NCI-H460 (cell line): ENCODE measurements around the gene CACNB4. TPM values are rescaled to one million over a fixed set of nuclear protein-coding genes. Genes with fewer than 3 reads are reported as not detected.
"Not testable (repeated sequence)": the region's sequence is repeated elsewhere in the genome, so short reads cannot be mapped to it uniquely, and the experiment has no call there.

Source experiments
- DNase-seq: peaks from one replicate; pipeline ENCODE4 v3.0.0-alpha.2; 2016; ENCODE audit warnings: low read depth; ENCODE audit errors: extremely low read depth
- total RNA-seq: library from RNA; depleted of rRNA; stranded (reverse); fragments of >200 nt; shearing (Covaris generic); gene quantifications from 2 replicates; pipeline ENCODE4 v1.2.3, GENCODE V29; 2014

The CACNB4 gene
- total RNA-seq, 1 experiment from 2014 or later, result 0.20 TPM

- not testable (repeated sequence) for DNase-seq
Observed at GRCh38 chr2:152090726-152091125, 8.1 kb downstream of the CACNB4 start.

DNA sequence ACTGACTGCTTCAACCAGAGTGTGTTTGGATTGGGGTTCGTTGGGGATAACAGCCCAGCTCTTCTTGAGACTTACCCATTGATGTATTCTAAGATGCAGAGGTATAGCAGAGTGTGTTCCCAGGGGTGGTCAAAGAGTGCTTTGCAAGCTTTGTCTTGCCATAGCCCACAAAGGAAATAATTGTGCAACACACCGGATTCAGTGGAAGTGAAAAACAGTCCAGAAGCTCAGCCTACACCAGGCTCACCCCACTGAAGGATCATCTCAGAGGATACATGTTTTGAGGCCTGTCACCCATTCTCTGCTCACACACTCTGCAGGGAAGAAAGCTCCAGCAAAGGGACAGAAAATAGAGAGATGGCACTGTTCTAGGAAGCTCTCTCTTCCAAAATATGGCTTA, 9.6 kb downstream of the CACNB4 start:
- no peak for DNase-seq

- DNase-seq, result no peak
Observed at GRCh38 chr2:152088006-152088405, 10.8 kb downstream of the CACNB4 start.

GRCh38 chr2:152086231-152086630, 12.6 kb downstream of the CACNB4 start:
- no peak for DNase-seq

DNA sequence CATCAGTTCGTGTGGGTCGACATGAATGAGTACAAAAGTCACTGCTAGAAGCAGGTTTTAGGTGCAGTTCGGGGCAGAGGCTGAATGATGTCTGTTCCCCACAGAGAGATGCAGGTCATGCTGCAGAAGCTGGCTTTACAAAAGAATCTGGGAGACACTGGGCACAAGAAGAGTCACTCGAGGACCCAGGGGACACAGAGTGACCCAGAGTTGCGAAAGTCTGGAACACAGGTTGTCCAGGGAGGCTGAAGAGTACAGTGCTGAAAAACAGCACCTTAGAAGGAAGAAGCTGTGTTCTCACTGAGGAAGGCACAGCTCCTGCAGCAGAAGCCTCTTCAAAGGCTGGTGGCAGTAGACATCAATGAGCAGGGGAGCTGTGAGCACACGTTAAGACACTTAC, 14.8 kb downstream of the CACNB4 start:
- no peak for DNase-seq

DNA sequence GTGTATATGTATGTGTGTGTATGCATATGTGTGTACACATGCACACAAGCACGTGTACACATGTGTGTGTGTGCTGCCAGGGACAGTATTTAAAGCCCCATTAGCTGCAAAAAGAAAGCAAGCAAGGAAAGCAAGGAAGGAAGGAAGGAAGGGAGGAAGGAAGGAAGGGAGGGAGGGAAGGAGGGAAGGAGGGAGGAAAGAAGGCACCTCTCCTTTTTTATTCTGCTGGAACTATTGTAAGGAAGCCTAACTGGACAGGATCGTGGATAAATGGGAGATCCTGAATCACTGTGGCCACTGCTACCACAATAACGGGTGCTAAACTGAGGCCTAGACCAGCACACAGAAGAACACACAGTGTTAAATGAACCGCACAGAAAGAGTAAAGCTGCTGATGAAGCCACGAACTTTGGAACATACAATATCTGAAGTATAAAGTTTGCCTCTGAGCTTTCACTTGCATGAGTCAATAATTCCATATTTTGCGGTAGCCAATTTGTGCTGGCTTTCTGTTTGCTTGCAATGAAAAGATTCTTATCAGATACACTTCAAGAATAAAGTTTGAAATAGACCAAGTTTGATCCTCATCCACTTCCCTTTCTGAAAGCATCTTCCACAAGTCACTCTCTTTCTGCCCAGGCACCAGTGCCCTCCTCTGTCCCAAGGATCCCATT, 15.5 kb downstream of the CACNB4 start:
- DNase-seq, result no peak

DNA sequence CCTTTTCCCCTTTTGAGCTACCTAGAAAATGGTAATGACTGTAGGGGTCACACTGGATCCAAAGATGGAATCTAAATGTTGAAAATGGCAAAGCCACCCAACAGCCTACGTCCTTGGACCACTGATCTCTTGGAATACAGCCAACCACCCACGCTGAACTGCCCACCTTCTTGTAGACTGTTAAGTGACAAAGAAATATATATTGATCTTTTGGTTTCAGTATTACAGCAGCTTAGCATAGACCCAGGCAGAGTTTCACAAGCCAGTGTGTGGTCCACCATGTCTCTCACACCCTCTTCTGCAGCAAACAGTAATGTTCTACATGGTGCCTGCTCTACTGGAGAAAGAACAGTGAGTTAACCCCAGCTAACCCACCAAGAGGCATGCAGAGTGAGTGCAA, 20.2 kb downstream of the CACNB4 start:
- DNase-seq, result no peak

DNA sequence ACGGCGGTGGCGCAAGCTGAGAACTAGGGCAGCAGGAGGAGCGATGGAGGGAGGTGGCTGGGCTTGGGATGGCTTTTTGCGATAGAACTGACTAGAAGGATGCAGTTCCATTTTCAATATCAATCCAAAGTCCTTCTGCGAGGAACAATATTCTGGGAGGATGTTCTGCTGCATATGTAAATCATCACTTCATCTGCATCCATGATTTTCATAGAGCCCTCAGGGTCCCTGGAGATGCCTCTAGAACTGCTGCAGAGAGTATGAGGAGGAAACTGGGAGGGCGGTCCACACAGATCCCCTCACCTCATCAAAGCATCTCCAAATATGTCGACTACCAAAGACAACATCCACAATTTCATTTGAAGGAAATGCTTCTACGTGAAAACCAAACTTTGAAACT, 20.8 kb downstream of the CACNB4 start:
- no peak for DNase-seq

DNA sequence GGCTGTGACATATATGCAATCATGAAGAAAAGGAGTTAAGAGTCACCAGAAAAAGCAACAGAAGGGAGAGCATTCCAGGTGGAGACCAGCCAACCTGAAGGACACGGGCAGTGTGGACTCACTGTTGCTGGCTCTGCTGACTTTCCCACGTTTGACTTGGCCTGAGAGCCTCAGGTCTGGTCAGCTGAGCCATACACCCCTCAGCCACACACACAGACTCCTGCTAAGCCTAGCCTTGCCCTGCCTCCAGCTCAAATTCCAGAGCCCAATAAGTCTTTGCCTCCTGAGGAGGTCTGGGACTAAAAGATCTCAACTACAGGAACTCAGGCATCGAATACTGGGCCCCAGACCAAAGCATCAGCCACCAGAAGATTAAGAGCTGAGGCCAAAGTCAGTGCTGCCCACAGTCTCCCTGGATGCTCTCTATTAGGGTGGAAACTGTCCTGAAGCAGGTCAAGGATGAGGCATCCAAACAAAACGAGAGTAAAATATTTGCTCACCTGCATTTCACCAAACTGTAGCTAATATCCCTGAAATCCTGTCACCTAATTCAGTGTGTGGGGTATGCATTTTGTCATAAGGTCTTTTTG, 23.3 kb downstream of the CACNB4 start:
- DNase-seq, result no peak

- no peak for DNase-seq
Observed at GRCh38 chr2:152072011-152072410, 26.8 kb downstream of the CACNB4 start.

DNA sequence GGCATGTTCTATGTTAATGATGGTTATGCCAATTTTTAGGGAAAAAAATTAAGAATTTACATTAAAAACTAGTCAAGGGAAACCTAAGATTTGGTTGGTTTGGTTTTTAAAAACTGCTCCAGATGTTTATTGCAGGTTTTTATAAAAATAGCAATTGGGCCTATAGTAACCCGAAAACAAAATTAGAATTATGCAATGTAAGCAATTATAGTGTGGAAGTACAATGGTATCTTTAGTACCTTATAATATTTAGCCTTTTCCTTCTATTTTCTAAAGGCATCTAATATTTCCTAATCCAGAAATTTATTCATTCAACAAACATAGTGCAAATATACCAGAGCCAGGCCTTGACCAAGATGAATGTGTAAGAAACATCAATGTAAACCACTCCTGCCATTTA, 27.3 kb downstream of the CACNB4 start:
- DNase-seq, result no peak

GRCh38 chr2:152071092-152071491, 27.8 kb downstream of the CACNB4 start:
- no peak for DNase-seq

DNA sequence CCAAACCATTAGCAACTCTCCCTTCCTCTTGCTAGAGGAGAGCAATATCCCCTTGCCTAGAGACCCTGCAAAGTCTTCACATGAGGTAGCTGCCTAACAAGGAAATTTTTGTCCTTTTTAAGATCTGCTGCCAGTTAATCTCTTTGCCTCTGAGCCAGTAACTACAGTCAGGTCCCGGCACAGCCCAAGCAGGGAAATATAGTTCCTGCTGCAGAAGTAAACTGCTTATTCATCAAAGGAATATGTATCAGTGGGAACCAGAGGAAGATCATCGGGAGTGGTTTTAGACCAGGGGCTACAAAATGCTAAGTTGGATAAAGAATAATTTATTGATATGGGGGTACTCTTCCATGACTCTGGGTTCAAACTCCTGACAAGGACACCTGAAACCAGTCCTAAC, 30.6 kb downstream of the CACNB4 start:
- no peak for DNase-seq

GRCh38 chr2:152067823-152068222, 31.0 kb downstream of the CACNB4 start:
- no peak for DNase-seq

- no peak for DNase-seq
Observed at GRCh38 chr2:152065945-152066344, 32.9 kb downstream of the CACNB4 start.

DNA sequence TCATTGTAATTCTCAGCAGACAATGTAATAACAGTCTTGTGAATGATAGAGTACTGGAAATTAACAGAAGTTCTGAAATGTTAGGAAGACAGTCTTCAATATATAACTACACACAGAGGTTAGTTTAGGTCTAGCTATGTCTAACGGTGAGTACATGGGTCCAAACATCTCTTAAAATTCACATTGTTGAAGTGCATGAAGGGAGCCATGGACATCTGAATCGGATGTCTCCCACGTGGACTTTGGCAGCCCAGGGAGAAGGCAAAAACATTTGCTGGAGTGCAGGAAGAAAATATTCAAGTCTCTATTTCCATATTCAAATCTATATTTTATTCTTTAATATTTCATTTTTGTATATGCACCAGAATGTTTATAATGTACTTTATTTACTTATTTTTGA, 34.8 kb downstream of the CACNB4 start:
- DNase-seq, result no peak

DNA sequence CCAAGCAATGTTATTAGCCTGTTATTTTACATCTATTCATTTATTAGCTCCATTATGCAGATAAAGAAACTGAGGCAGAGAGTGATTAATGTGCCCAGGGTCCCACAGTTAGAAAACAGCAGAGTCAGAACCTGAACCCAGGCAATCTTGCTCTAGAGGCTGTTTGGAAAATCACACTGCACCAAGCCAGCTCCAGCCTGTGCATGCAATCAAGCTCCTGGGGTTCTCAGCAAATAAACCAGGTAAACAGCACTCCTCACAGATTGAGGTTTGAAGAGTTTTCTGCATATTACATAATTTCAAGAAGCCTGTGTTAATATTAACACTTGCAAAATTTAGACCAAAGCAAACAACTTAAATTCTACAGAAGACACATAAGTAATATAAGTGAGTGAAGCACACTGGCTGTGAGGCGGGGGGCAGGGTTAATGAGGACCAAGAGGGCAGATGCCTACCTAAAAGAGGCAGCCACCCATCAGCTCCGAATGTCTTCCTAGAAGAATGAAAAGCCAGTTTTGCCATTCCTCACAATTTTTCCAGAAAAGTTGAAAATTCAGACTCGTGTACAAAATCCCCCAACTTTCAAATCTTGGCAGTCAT, 35.4 kb downstream of the CACNB4 start:
- DNase-seq, result no peak

GRCh38 chr2:152062125-152063091, 36.4 kb downstream of the CACNB4 start:
- no peak for DNase-seq

GRCh38 chr2:152061383-152061782, 37.5 kb downstream of the CACNB4 start:
- DNase-seq, result no peak

DNA sequence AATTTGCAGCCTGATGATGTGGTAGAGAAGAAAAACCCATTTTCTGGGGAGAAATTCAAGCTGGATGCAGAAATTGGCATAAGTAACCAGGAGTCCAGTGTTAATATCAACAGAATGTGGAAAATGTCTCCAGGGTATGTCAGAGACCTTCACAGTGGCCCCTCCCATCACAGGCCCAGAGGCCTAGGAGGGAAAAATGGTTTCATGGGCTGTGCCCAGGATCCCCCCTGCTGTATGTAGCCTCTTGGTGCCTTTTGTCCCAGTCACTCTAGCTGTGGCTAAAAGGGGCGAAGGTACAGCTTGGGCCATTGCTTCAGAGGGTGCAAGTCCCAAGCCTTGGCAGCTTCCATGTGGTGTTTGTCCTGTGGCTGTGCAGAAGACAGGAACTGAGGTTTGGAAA, 40.2 kb downstream of the CACNB4 start:
- no peak for DNase-seq

GRCh38 chr2:152056418-152056817, 42.4 kb downstream of the CACNB4 start:
- no peak for DNase-seq
